CD4-positive, alpha-beta T cell treated with Interleukin-10 for 1 hour (primary cell): ENCODE data around the gene ACAT1.
"Not testable (repeated sequence)": the region's sequence is repeated elsewhere in the genome, so short reads cannot be mapped to it uniquely, and the experiment has no call there.

Experiments used
- DNase-seq: peaks from one replicate; pipeline ENCODE4 v3.0.0-alpha.2; 2020

Gene ACAT1

DNA sequence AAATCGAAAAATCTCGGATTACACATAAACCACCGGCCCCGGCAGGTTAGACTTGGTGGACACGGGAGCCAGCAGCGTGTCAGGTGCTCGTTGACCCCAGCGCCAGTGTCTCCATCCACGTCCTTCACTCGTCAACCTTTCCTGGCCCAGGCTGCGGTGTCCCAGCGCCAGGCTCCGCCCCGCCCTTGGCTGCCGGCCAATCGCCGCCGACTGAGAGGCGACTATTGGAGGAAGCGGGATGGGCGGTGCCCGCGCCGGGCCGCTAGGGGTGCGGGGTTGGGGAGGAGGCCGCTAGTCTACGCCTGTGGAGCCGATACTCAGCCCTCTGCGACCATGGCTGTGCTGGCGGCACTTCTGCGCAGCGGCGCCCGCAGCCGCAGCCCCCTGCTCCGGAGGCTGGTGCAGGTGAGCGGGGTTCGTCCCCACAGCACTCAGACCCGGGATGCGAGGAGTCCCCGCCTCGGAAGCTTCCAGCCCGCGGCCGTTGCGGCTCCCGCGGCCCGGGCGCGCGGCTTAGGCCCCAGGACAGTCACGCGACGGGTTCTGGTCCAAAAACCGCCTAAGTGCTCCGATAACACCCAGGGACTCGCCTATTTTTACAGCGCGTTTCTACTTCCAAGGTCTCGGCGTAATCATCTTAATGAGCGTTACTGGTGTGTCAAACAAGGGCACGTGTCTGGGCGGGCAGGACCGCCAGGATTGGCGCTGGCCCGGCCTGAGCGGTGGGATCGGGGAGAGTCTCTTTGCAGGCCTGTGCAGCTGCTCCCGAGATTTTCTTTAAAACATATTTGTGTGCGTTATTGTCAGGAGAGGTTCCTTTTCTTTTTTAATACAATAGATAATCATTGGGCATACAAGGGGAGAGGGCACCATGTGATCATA, at the start of gene ACAT1:
Gene ACAT1 (plus strand): TSS at position 294 of the 882 bp plus-strand sequence. CDS start 40 bp downstream, at position 334.
- peak; percentile 94 for DNase-seq

DNA sequence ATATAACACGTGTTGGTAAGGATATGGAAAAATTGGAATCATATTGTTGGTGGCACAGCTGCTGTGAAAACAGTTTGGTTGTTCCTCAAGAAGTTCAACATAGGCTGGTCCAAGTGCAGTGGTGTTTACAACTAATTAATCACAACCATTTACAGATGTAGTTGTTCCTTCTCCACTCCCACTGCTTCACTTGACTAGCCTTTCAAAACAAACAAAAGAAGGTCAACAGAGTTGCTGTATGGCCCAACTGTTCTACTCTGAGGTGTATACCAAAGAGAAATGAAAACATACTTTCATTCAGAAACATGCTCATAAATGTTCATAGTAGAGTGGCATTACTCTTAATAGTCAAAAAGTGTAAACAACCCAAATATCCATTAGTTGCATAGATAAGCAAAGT, 36.6 kb upstream of the ACAT1 start:
- DNase-seq: no peak

DNA sequence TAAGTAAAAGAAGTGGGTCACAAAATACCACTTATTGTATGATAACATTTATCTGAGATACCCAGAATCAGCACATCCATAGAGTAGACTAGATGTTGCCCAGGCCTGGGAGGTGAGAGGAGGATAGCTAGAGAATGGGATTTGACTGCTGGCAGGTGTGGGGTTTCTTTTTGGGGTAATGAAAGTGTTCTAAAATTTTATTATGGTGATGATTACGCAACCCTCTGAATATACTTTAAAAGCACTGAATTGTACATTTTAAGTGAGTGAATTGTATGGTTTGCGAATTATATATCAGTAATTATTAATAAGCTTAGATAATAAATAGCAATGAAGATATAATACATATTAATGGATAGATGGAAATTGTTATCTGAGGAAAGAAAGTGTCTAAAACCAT, 35.7 kb upstream of the ACAT1 start:
- no peak for DNase-seq

DNA sequence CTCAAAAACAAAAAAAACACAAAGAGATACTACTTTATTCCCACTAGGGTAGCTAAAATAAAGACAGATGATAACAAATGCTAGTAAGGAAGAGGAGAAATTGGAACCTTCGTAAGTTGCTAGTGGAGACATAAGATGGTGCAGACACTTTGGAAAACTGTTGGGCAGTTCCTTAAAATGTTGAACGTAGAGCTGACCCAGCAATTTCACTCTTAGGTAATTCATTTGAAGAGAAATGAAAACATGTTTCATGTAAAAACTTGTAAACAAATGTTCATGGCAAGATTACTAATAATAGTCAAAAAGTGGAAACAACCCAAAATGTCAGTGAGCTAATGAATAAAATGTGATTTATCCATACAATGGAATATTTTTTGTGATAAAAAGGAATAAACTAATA, 29.2 kb upstream of the ACAT1 start:
- no peak for DNase-seq

DNA sequence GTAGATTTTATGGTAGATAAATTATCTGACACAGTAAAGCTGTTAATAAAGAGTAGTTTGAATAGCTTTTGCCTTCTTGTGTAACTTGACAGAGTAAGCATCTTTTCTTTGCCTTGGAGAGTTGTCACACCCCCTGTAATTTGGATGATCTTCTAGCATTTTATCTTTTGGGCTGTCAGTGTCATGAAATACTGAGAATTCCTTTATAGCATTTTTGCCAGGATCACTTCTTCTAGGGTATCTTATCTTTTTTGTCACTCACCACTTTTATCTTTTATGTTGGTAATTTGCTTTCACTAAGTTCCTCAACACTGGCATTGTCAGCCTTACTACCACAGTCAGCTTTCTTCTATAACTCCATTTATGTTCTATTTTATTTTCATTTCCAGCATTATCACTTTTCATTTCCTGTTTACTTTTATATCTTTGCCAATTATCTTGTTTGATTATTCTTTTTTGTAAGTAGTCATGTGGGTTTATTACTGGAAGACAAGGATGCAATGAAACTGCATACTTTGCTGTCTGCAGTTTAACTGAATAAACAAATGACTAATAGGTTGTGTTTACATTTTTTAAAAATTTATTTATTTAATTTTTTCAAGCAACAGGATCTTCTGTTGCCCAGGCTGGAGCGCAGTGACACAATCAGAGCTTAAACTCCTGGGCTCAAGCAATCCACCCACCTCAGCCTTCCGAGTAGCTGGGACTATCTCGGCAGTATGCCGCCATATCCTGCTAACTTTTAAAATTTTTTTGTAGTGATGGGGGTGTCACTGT, 28.1 kb upstream of the ACAT1 start:
- no peak for DNase-seq

DNA sequence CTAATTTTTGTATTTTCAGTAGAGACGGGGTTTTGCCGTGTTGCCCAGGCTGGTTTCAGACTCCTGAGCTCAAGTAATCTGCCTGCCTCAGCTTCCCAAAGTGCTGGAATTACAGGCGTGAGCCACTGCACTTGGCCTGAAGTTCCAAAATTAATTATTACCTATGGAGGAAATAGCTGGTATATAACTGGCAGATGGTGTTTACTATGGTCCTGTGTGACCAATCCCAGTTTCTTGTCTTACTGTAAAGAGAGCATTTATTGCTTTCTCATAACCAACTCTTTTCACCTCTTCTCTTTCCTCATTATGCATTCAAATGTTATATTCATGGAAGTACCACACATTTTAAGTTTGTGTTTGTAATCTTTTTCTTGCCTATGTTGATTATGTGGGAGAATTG, 24.2 kb upstream of the ACAT1 start:
- no peak for DNase-seq

DNA sequence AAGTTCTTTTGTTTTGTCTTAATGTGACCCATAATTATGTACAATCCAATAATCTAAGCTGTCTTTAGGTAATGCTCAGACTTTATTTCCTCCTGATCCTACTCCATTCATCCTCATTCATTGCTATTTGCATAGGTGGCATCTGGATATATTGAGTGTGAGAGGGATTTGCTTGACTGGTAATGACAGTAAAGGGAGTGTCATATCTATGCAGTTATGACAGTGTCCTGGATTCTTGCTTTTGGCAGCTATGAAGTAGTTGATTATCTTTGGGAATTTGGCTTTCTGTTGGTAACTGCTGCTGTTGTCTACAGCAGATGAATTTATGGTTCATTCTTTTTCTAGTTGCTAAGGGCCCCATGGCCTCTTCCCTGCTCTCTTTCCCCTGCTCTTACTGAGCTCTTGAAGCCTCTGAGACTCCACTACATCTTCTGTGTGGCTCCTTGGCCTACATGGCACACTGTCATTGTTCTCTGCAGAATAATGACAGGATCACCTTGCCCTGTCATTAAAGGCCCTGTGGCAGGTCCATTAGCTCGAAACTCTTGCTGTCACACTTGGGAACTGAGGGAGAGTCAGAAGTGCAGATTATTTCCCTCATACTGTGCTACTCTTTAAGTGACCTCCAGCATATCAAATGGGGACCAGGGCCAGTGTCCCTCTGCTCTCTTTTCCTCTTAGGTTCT, 20.1 kb upstream of the ACAT1 start:
- no peak for DNase-seq

DNA sequence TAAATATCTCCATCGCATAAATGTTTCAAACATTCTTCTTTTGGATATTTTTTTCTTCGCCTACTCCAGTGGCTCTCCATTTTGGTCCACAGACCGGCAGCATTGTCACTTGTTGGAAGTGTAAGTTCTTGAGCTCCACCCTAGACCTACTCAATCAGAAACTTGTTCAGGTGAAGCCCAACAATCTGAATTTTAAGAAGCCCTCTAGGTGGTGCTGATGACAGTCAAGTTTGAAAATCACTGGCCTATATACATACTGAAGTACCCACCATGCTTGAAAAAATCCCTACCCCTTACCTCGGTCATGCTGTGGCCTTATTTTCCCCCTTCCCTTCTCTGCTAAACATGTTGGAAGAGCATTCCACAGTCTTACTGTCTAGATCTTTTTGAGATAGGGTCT, 10.2 kb upstream of the ACAT1 start:
- DNase-seq: no peak

DNA sequence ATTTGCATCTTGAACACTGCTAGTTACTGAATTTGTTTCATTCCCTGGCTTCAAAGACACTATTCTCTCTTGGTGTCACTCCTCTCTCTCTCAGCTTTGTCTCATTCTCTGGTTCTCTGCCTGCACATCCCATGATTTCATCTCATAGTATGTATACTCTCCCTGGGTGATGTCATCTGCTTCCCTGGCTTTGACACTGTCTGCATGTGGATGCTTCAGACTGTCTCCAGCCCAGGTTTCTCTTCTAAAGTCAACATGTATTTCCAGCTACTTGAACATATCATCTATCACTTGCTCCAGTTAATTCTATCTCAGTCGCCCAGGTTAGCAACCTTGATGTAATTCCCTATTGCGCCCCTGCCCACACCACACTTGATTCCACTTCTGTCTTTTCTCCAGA, 9.3 kb upstream of the ACAT1 start:
- no peak for DNase-seq

DNA sequence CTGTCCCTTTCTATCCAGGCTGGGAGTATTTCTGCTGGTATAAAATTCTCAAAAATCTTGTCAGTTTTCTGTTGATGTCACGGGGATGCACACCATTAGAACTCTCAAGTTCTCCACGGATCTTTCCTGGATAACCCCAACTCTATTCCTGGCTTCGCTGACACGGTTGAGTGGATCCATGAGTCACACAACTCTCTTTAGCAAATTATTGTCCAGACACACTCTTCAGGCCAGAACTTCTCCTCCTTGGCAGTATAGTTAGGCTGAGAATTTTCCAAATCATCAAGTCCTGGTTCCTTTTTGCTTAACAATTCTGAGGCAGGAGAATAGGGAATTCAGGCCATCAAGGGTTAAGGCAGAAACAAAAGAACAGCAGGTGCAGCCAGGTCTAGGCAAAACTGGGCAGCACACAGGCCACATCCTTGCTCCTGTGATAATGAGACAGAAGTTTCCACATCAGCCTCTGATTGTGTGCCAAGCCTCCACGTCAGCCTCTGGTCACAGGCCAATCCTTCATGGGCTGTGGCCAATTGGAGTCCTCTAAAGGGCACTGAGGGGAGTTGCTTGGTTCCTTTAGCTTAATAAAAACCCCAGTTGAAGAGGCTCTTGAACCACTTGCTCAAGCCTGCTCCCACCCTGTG, 5.7 kb upstream of the ACAT1 start:
- no peak for DNase-seq

DNA sequence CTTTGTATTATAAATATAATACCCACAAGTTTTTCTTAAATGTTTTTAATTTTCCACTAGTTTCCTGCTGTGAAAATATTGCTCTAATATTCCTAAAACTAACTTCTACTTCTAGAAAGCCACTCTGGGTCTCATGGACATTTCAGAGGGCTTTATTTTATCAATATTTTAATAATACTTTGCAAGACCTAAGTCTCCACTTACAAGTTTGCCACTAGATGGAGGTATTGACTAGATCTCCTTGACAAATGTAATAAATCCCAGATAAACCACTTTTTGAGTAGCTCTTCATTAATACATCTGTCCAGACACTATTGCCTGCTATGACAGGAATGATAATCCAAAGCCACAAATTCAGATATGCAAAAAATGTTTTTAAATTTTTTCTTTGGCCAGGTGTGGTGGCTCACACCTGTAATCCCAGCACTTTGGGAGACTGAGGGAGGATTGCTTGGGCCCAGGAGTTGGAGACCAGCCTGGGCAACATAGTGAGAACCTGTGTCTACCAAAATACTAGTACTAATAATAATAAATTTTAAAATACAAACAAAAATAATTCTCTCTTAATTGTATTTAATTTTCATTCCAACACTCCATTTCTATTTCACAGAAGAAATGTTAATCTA, 3.5 kb upstream of the ACAT1 start:
- DNase-seq: peak; percentile 55

DNA sequence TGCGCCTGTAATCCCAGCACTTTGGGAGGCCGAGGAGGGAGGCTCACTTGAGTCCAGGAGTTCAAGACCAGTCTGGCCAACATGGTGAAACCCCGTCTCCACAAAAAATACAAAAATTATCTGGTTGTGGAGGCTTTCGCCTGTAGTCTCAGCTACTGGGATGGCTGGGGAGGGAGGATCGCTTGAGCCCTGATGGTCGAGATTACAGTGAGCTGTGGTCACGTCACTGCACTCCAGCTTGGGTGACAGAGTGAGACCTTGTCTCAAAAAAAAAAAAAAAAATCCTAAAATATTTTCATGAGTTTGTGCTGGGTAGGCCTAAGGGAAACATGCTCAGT, 462 bp upstream of the ACAT1 start:
- not testable (repeated sequence) for DNase-seq

DNA sequence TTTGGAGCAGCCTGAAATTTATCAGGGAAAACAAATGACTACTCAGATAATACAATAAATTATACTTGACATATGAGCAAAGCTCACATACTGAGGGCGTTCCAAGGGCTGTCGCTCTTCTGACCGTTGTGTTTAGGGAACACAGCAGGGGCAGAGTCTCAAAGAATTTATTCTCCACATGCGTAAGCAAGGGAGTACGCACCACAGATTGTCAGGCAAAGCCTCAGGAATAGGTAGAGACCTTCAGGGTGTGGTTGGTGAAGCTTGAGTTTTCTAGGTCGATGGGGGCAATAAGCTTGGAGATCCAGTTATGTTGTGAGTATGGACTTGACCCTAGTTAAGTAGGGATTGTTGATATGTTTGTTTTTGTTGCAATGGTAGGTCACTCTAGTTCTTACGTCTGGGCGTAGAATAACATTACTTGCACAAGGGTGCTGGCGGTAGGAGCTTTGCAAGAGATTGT, 830 bp downstream of the ACAT1 start:
- no peak for DNase-seq

DNA sequence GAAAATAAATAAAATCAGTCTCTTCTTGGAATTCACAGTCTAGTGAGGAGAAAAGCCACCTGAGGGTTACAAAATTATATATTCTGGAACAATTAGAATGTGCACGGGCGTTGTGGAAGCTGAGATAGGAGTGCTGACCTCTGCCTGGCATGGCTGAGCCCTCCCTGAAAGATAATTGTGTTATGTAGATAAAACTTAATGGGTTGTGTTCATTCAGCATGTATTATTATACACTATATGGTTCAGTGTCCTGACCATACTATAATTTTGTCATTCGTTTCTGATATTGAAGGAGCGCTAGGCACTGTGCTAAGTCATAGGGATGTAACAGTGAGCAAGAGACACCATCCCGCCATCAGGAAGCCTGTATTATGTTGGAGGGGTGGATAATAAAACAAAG, 3.7 kb downstream of the ACAT1 start:
- DNase-seq: no peak

DNA sequence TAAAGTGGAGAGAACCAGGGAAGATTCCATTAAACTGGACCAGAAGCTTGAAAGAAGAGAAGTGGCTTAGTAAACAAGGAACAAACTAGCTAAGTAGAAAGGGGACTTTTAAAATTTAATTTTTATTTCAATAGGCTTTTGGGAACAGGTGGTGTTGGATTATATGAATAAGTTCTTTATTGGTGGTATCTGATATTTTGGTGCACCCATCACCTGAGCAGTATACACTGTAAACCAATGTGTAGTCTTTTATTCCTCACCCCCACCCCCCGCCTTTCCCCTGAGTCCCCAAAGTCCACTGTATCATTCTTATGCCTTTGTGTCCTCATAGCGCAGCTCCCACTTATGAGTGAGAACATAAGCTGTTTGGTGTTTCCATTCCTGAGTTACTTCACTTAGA, 7.4 kb downstream of the ACAT1 start:
- no peak for DNase-seq

DNA sequence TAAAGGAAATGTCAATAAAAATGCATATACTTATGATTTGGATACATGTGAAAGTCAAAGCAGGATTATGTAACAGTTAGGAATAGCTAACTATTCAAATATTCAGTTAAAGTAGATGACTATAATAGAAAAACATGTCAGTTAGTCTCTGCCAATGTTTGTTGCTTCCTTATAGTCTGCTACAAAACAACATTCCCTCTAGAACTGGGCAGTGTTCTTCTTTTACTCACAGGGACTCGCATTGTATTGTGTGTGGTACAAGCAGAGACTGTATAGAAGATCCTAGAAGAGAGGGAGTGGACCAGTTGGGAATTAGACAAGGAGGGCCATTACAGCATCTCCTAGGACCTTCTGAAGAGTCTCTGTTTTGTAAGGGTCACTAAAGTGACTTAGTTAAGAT, 10.6 kb downstream of the ACAT1 start:
- no peak for DNase-seq

DNA sequence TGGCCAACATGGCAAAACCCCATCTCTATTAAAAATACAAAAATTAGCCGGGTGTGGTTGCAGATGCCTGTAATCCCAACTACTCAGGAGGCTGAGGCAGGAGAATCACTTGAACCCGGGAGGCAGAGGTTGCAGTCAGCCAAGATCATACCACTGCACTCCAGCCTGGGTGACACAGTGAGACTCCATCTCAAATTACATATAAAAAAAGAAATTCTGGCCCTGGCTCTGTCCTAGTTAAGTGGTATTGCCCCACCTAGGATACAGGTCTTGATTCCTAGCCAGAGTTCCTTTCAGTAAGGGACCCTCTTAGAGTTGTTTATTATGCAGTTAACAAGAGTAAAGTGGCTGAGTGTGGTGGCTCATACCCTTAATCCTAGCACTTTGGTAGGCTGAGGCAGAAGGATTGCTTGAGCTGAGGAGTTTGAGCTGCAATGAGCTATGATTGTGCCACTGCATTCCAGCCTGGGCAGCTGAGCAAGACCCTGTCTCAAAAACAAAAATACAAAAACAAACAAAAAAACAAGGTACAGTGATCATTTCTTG, 11.7 kb downstream of the ACAT1 start:
- DNase-seq: not testable (repeated sequence)

DNA sequence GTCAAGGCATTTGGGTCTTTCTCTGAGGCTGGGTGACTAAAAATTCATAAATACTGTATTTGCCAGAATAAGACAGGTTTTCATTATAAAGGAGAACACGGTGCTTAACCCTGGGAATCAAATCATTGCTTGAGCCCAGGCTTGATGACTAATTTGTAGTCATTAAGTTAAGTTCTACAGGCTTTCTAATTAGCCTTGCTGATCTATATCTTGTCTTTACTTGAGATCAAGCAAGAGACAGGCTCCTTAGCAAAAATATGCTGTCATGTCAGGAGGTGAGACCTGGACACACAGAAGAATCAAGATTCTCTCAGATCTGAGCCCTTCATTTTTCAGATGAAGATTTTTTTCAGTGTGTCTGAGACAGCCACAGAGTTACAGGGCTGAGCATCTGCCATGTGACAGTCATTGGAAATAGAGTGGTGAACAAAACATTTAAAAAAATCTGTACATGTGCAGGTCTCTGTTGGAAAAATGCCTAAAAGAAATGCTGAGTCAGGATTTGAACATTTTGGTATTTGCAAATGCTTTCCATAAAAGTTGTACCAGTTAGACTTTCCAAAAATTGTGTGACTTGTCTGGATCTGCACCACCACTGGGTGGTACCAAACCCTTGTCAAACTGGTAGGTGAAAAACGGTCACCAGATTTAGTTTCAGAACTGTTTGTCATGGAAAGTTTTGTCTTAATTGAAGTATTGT, 14.6 kb downstream of the ACAT1 start:
- peak; percentile 35 for DNase-seq

DNA sequence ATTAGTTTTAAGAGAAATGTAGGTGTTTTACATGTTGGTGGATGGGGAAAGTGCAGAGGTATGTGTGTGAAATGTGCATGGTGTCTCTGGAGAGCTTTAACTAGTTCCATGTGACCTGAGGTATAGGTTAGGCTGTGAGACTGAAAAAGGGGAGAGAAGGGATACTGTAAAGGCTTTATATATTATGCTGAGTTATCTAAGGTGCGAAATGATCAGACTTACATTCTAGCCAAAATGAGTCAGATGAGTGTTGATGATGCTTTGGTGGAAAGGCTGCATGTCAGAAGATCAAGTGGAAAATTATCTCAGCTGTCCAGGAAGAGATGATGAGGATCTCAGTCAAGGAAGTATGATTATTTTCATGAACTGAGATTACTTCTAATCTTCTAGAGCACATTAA, 15.8 kb downstream of the ACAT1 start:
- no peak for DNase-seq

DNA sequence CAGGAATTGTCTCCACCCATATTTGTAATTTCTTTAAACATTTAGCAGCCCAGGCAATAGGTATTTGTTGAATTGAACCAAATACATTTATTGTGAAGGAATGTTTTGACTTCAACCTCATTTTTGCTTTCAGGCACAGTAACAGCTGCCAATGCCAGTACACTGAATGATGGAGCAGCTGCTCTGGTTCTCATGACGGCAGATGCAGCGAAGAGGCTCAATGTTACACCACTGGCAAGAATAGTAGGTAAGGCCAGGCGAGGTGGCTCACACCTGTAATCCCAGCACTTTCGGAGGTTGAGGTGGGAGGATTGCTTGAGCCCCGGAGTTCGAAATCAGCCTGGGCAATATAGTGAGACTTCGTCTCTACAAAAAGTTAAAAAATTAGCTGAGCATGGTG, 20.9 kb downstream of the ACAT1 start:
- no peak for DNase-seq

DNA sequence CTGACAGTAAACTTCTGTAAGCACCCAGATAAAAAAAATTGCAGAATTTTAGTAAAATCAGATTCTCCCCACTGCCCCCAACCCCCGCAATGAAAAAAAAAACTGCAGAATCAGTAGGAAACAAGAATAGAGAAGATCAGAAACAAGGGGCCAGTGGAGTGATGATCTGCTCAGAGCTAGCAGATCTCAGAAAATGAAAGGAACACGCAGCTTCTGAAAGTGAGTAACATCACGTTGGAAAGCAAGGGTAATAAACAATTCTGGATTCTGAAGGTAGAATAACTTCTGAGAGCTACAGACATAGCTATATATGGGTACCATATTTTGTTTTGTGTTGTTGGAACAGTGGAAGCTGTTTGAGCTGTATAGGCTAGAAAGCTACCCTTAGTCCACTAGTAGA, 23.2 kb downstream of the ACAT1 start:
- DNase-seq: no peak

DNA sequence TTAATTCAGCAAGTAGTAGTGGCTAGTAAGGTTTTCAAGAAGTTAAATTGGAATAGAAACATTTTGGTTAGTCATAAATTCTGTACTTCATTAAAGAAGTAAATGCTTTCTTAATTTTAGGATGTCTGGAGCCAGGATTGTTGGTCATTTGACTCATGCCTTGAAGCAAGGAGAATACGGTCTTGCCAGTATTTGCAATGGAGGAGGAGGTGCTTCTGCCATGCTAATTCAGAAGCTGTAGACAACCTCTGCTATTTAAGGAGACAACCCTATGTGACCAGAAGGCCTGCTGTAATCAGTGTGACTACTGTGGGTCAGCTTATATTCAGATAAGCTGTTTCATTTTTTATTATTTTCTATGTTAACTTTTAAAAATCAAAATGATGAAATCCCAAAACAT, 25.8 kb downstream of the ACAT1 start:
- DNase-seq: no peak
